Epithelial cell of esophagus (primary cell): ENCODE data around the gene ADARB2.

Experiments used
- DNase-seq: peaks from one replicate; pipeline ENCODE4 v3.0.0; 2010; ENCODE audit warnings: low read depth
- H3K4me3 ChIP-seq: 2 replicates; pipeline ENCODE4 v1.5.1; 2011; ENCODE audit warnings: mild to moderate bottlenecking, low read length, control low read depth
- TF ChIP-seq, protein P1 (sequence below): IDR thresholded peaks from 2 replicates; pipeline ENCODE4 v1.5.1; 2011; ENCODE audit warnings: low read depth, mild to moderate bottlenecking, low read length, control low read depth, inconsistent platforms; ENCODE audit not compliant: insufficient read depth; ENCODE audit errors: missing control alignments

Gene ADARB2

GRCh38 chr10:1650542-1651269 lies 86.6 kb downstream of the ADARB2 start:
- TF ChIP-seq, protein P1, sequence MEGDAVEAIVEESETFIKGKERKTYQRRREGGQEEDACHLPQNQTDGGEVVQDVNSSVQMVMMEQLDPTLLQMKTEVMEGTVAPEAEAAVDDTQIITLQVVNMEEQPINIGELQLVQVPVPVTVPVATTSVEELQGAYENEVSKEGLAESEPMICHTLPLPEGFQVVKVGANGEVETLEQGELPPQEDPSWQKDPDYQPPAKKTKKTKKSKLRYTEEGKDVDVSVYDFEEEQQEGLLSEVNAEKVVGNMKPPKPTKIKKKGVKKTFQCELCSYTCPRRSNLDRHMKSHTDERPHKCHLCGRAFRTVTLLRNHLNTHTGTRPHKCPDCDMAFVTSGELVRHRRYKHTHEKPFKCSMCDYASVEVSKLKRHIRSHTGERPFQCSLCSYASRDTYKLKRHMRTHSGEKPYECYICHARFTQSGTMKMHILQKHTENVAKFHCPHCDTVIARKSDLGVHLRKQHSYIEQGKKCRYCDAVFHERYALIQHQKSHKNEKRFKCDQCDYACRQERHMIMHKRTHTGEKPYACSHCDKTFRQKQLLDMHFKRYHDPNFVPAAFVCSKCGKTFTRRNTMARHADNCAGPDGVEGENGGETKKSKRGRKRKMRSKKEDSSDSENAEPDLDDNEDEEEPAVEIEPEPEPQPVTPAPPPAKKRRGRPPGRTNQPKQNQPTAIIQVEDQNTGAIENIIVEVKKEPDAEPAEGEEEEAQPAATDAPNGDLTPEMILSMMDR = no peak
- H3K4me3 ChIP-seq = no peak overlapping the region
- no peak for DNase-seq

GRCh38 chr10:1648648-1649047 lies 88.7 kb downstream of the ADARB2 start:
- no peak for DNase-seq
- no peak overlapping the region for H3K4me3 ChIP-seq
- TF ChIP-seq, protein P1 = no peak

DNA sequence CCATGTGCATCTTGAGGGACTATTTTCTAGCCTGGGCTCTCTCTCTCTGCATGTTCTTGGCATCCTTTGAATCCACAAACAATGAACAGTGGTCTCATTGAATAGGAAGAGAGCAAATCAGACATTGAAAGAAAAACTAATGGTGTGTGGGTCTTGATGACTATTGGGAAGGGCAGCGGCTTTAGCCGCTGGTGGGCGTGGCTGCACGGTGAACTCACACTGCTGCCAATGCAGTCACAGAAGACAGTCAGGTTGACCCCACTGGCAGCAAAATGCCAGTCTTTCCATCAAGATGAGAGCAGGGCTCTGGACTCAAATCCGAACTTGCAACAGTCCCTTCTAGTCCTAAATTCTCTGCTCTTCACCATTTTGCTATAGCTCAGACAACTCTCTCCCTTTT lies 91.0 kb downstream of the ADARB2 start:
- no peak for DNase-seq
- TF ChIP-seq, protein P1 = no peak
- H3K4me3 ChIP-seq = no peak overlapping the region

DNA sequence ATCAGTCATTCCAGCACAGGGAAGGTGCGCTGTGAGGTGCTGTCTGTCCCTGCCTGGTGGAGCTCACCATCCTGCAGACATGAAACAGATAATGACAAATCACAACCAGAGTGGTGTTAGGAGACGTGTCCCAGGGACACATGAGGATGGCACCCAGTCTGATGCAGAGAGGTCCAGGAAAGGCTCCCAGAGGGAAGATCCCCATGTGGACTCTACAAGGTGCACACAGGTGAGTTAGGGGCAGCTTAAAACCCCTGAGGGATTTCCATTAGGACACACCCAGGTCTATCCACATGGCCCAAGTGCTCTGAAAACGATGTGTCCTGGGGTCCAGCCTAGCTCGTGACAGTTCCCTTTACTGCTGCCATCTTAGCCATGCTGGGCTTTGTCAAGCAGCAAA lies 91.4 kb downstream of the ADARB2 start:
- TF ChIP-seq, protein P1 = no peak
- DNase-seq = no peak
- H3K4me3 ChIP-seq = no peak overlapping the region

DNA sequence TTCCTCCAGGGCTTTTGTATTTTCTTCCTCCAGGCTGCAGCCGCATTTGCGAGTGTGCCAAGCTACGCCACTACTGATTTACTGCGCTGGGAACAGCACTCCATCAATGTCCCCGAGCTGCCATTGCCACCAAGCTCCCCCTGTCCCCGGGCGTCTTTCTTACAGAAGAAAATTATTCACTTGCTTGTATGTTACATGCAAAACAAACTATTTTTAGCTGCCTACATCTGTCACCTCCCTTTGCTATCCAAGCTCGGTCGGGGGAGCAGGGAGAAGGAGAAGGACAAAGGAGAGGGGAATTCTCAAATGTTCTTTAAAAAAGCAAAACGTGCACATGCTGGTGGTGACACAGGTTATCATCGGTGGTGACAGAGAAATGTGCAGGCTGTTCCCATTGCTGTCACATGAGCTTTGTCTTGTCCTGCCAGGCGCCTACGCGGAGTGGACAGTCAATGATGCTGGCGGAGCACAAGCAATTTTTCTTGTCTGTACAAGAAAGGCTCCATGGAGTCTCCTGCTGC lies 93.1 kb downstream of the ADARB2 start:
- TF ChIP-seq, protein P1 = no peak
- no peak overlapping the region for H3K4me3 ChIP-seq
- DNase-seq = no peak

GRCh38 chr10:1643908-1644179 lies 93.5 kb downstream of the ADARB2 start:
- TF ChIP-seq, protein P1 = no peak
- no peak overlapping the region for H3K4me3 ChIP-seq
- no peak for DNase-seq
